B cell (primary cell): ENCODE results near the gene ACOXL. TPM values are rescaled to one million over a fixed set of nuclear protein-coding genes. Genes with fewer than 3 reads are reported as not detected.

Source experiments
- ATAC-seq: fragments of 200-7000 bp; cut with Tn5 transposase; one replicate; pipeline ENCODE4 v1.10.0; 2021; ENCODE audit warnings: low read depth, mild to moderate bottlenecking, moderate number of reproducible peaks, moderate library complexity
- CTCF ChIA-PET: fragments of 350-600 bp; sonication (Branson Sonifier 250); formaldehyde crosslinking; loops from one replicate; lab custom pipeline; 2021; ENCODE audit warnings: antibody characterized with exemption, inconsistent platforms; lab: Charles Lee
- POLR2A ChIA-PET: fragments of 350-600 bp; sonication (Branson Sonifier 250); formaldehyde crosslinking; loops from one replicate; lab custom pipeline; 2021; ENCODE audit warnings: antibody characterized with exemption; lab: Charles Lee
- DNase-seq: peaks from one replicate; pipeline ENCODE4 v3.0.0; 2013
- H2AFZ ChIP-seq: 2 replicates; pipeline ENCODE4 v1.6.1; 2012; ENCODE audit warnings: mild to moderate bottlenecking, low read depth, low read length; ENCODE audit not compliant: insufficient read depth, poor library complexity, severe bottlenecking
- H3K27ac ChIP-seq, 2 donors: 1 replicate in 1 of 2; 2 replicates in 1 of 2; pipeline ENCODE4 v1.5.1; 2012 to 2013; ENCODE audit warnings: low read length in 2 of 2, mild to moderate bottlenecking in 2 of 2, moderate library complexity in 1 of 2
- H3K27me3 ChIP-seq, 4 experiments: fragments of 200-600 bp in 1 of 4; sonication (generic) in 1 of 4; replicated peaks in 1 of 4; 1 replicate in 2 of 4; 2 replicates in 2 of 4; pipeline versions ENCODE4 v1.6.1 to v1.7.0; 2013 to 2016; ENCODE audit warnings: low read length in 3 of 4, mild to moderate bottlenecking in 2 of 4, mixed read lengths in 1 of 4, moderate library complexity in 1 of 4; ENCODE audit not compliant: insufficient read depth in 4 of 4, control insufficient read depth in 3 of 4; ENCODE audit errors: control extremely low read depth in 1 of 4
- H3K36me3 ChIP-seq, 2 experiments: replicated peaks in 1 of 2; 1 replicate in 1 of 2; 2 replicates in 1 of 2; pipeline versions ENCODE4 v1.6.1 to v1.7.1; 2013; ENCODE audit warnings: low read length in 1 of 2; ENCODE audit not compliant: insufficient read depth in 2 of 2, control insufficient read depth in 1 of 2; ENCODE audit errors: control extremely low read depth in 1 of 2, extremely low read depth in 1 of 2
- H3K4me1 ChIP-seq, 2 donors: fragments of 200-600 bp in 1 of 2; sonication (generic) in 1 of 2; 1 replicate in 1 of 2; 2 replicates in 1 of 2; pipeline versions ENCODE4 v1.5.1 to v1.6.1; 2013 to 2017; ENCODE audit warnings: low read length in 2 of 2; ENCODE audit not compliant: control insufficient read depth in 2 of 2, insufficient read depth in 2 of 2
- H3K4me2 ChIP-seq: replicated peaks from 2 replicates; pipeline ENCODE3; 2012; ENCODE audit warnings: mild to moderate bottlenecking, low read depth, low read length; ENCODE audit not compliant: poor library complexity, severe bottlenecking
- H3K4me3 ChIP-seq, 5 experiments: fragments of 200-600 bp in 1 of 5; sonication (generic) in 1 of 5; 1 replicate in 3 of 5; 2 replicates in 2 of 5; pipeline versions ENCODE4 v1.5.1 to v1.7.0; 2011 to 2016; ENCODE audit warnings: low read length in 4 of 5, mild to moderate bottlenecking in 4 of 5, low read depth in 2 of 5, control low read depth in 1 of 5, moderate library complexity in 1 of 5; ENCODE audit not compliant: insufficient read depth in 1 of 5; ENCODE audit errors: control extremely low read depth in 1 of 5, extremely low read depth in 1 of 5
- H3K79me2 ChIP-seq: fragments of 200-600 bp; sonication (generic); one replicate; pipeline ENCODE4 v1.6.0; 2016; ENCODE audit warnings: low read length; ENCODE audit not compliant: control insufficient read depth, insufficient read depth
- H3K9ac ChIP-seq: fragments of 200-600 bp; sonication (generic); 2 replicates; pipeline ENCODE4 v1.6.1; 2017; ENCODE audit warnings: mild to moderate bottlenecking, low read length, moderate library complexity
- H3K9me3 ChIP-seq, 3 donors: one replicate each; pipeline versions ENCODE4 v1.6.1 to v1.7.1; 2013; ENCODE audit warnings: low read length in 2 of 3; ENCODE audit not compliant: control insufficient read depth in 2 of 3, insufficient read depth in 1 of 3; ENCODE audit errors: control extremely low read depth in 1 of 3
- H4K20me1 ChIP-seq: 2 replicates; pipeline ENCODE4 v1.6.0; 2012; ENCODE audit warnings: mild to moderate bottlenecking, low read length; ENCODE audit not compliant: insufficient read depth, control insufficient read depth, poor library complexity, severe bottlenecking
- H3K27ac Mint-ChIP-seq: one replicate; pipeline ENCODE4 v1.8.0; 2021; ENCODE audit warnings: mixed read lengths
- H3K27me3 Mint-ChIP-seq: one replicate; pipeline ENCODE4 v1.8.0; 2021; ENCODE audit warnings: mixed read lengths
- H3K4me1 Mint-ChIP-seq: one replicate; pipeline ENCODE4 v1.8.0; 2021; ENCODE audit warnings: mixed read lengths
- H3K4me3 Mint-ChIP-seq: one replicate; pipeline ENCODE4 v1.8.0; 2021; ENCODE audit warnings: mixed read lengths
- H3K9me3 Mint-ChIP-seq: one replicate; pipeline ENCODE4 v1.8.0; 2022; ENCODE audit warnings: mixed read lengths; ENCODE audit not compliant: insufficient read depth
- CTCF ChIP-seq: fragments of 200-600 bp; IDR thresholded peaks from one replicate; pipeline ENCODE4 v1.8.0; 2022; ENCODE audit warnings: antibody characterized with exemption, mild to moderate bottlenecking
- EZH2 ChIP-seq: IDR thresholded peaks from 2 replicates; pipeline ENCODE4 v1.6.1; 2012; ENCODE audit warnings: borderline replicate concordance, low read depth, mild to moderate bottlenecking, moderate library complexity, low read length; ENCODE audit not compliant: insufficient read depth, poor library complexity, severe bottlenecking
- WGBS: methylation state at CpG from one replicate; pipeline ENCODE4 v1.1.5; 2013; ENCODE audit warnings: missing lambda C conversion rate; ENCODE audit not compliant: insufficient coverage; 5-methylcytosine and 5-hydroxymethylcytosine counted together
- intact Hi-C: fragments of 100-400 bp; cut with micrococcal nuclease; formaldehyde crosslinking; loops from one replicate; pipeline ENCODE4 v1.10.0; 2022
- polyA plus RNA-seq: library from polyadenylated mRNA; depleted of rRNA; stranded (reverse); fragments of >200 nt; gene quantifications from 2 replicates; pipeline ENCODE4 v1.2.3, GENCODE V29; 2012
- total RNA-seq, 2 donors: library from RNA; stranded (reverse); fragments of 120-200 nt in 1 of 2; gene quantifications; 1 replicate in 1 of 2; 2 replicates in 1 of 2; pipeline versions ENCODE4 v1.2.3 to v1.2.4, GENCODE V29; 2013 to 2022

ACOXL gene
- total and polyA plus RNA-seq, 2 donors (not counting 1 experiment from before 2014, with no cell fraction given) = 0.06 TPM; not detected in 1

GRCh38 chr2:110903548-110903947, 171.2 kb downstream of the ACOXL start:
- no peak overlapping the region for H3K9ac ChIP-seq
- ChIA-PET CTCF (interaction anchor here (1.1 kb wide), 1 partner anchor 26 kb away, joined by 3 read pairs; no protein-coding TSS in a partner anchor), POLR2A (no interaction called here)
- no peak overlapping the region for H3K27ac ChIP-seq
- H3K4me2 ChIP-seq = no peak overlapping the region
- H3K9me3 ChIP-seq = peaks cover 0 to 6% (median 0%) of the 10 kb centered on the region in 3 donors
- no peaks in the 10 kb centered on the region for H3K4me1 Mint-ChIP-seq
- H3K4me1 ChIP-seq = no peaks in the 10 kb centered on the region
- no peaks in the 10 kb centered on the region for H3K9me3 Mint-ChIP-seq
- no peak overlapping the region for H3K4me3 ChIP-seq
- H3K27me3 Mint-ChIP-seq = peaks cover 13% of the 10 kb centered on the region
- no peaks in the 10 kb centered on the region for H3K79me2 ChIP-seq
- intact Hi-C loops = no loop called here
- no peak for DNase-seq
- H2AFZ ChIP-seq = no peak overlapping the region
- H3K36me3 ChIP-seq = no peaks in the 10 kb centered on the region
- H3K27me3 ChIP-seq = peaks cover 0 to 3% (median 1%) of the 10 kb centered on the region in 4 experiments
- no peak for TF ChIP-seq EZH2
- no peak for TF ChIP-seq CTCF
- no peak for ATAC-seq
- H4K20me1 ChIP-seq = no peaks in the 10 kb centered on the region
- H3K27ac Mint-ChIP-seq = no peak overlapping the region
- no peak overlapping the region for H3K4me3 Mint-ChIP-seq
- 92% methylated on average over 3 of the region's 3 CpGs for WGBS

- H3K4me1 ChIP-seq = no peaks in the 10 kb centered on the region
- WGBS = 54% methylated on average over 5 of the region's 5 CpGs
- Mint-ChIP-seq H3K27me3 (peaks cover 10% of the 10 kb centered on the region), H3K4me1 (no peaks in the 10 kb centered on the region), H3K9me3 (no peaks in the 10 kb centered on the region), H3K27ac (no peak overlapping the region), H3K4me3 (no peak overlapping the region)
- DNase-seq (no peak), ATAC-seq (no peak)
- intact Hi-C loops = no loop called here
- H3K4me2 ChIP-seq = no peak overlapping the region
- peaks cover 0 to 6% (median 0%) of the 10 kb centered on the region in 3 donors for H3K9me3 ChIP-seq
- no peak overlapping the region for H3K9ac ChIP-seq
- no peak overlapping the region for H3K27ac ChIP-seq
- no peaks in the 10 kb centered on the region for H4K20me1 ChIP-seq
- H3K36me3 ChIP-seq = no peaks in the 10 kb centered on the region
- no peaks in the 10 kb centered on the region for H3K79me2 ChIP-seq
- H2AFZ ChIP-seq = no peak overlapping the region
- H3K4me3 ChIP-seq = no peak overlapping the region
- POLR2A ChIA-PET = no interaction called here
- peaks cover 0 to 3% (median 1%) of the 10 kb centered on the region in 4 experiments for H3K27me3 ChIP-seq
- TF ChIP-seq EZH2 = no peak
- TF ChIP-seq CTCF = no peak
- CTCF ChIA-PET = interaction anchor here (1.1 kb wide), 1 partner anchor 27 kb away, joined by 3 read pairs; no protein-coding TSS in a partner anchor
These were observed 171.9 kb downstream of the ACOXL start for GRCh38 chr2:110904116-110904778.
